Adrenal gland (tissue), 5 donors: ENCODE measurements around the gene FGF22.

Experiments
- CTCF ChIP-seq, 6 experiments: fragments of 450-650 bp in 4 of 6; fragments of 200-600 bp in 2 of 6; sonication (generic) in 1 of 6; IDR thresholded peaks; 1 replicate in 5 of 6; 2 replicates in 1 of 6; pipeline versions ENCODE4 v1.5.1 to v1.8.0; 2016 to 2021; ENCODE audit warnings: antibody characterized with exemption in 6 of 6, mild to moderate bottlenecking in 2 of 6, moderate library complexity in 1 of 6
- POLR2A ChIP-seq, 2 donors: fragments of 450-650 bp; IDR thresholded peaks; one replicate each; pipeline ENCODE4 v1.6.1; 2017; ENCODE audit warnings: antibody characterized with exemption in 2 of 2, mild to moderate bottlenecking in 2 of 2, moderate library complexity in 1 of 2
- donor health status: DM: no; HTN: no; CAD: no.

GRCh38 chr19:688214-688613 lies 48.5 kb downstream of the FGF22 start:
- TF ChIP-seq CTCF (IDR thresholded peaks at IDR 0.05) (no peak), POLR2A (IDR thresholded peaks at IDR 0.05) (no peak)
